Measurements from ENCODE around the gene B3GNT5.
A peak's percentile ranks its signal among the peaks of the same experiment; 100 is the strongest.

B3GNT5 gene

GRCh38 chr3:183317886-183318865 is 65.1 kb downstream of the B3GNT5 start:
- Histone ChIP-seq H3K9me3 (ENCODE audit: severe bottlenecking) (no peaks in the 10 kb centered on the region), H3K27me3 (ENCODE audit: insufficient read depth, poor library complexity, severe bottlenecking) (no peaks in the 10 kb centered on the region), H3K27ac (ENCODE audit: poor library complexity, severe bottlenecking) (peak overlapping the region; percentile 39), H3K36me3 (ENCODE audit: low read depth) (no peaks in the 10 kb centered on the region), H3K4me3 (ENCODE audit: severe bottlenecking) (no peak overlapping the region), H3K4me1 (ENCODE audit: insufficient read depth, poor library complexity, severe bottlenecking) (peaks cover 24% of the 10 kb centered on the region)
- TF ChIP-seq CTCF (IDR thresholded peaks at IDR 0.05; ENCODE audit: poor library complexity, severe bottlenecking), result no peak
- DNase-seq (ENCODE audit: low spot score) (no peak), ATAC-seq (ENCODE audit: low read depth) (peak; percentile 78)

GRCh38 chr3:183318877-183319276 is 65.8 kb downstream of the B3GNT5 start:
- no peak for ATAC-seq (ENCODE audit: low read depth)

GRCh38 chr3:183319371-183319770 is 66.3 kb downstream of the B3GNT5 start:
- ATAC-seq (ENCODE audit: low read depth) (no peak), DNase-seq (ENCODE audit: low spot score) (no peak)
- no peaks in the 10 kb centered on the region for H3K36me3 ChIP-seq (ENCODE audit: low read depth)
- H3K4me1 ChIP-seq (ENCODE audit: insufficient read depth, poor library complexity, severe bottlenecking), result peaks cover 30% of the 10 kb centered on the region
- peak overlapping the region; percentile 39 for H3K27ac ChIP-seq (ENCODE audit: poor library complexity, severe bottlenecking)
- no peaks in the 10 kb centered on the region for H3K27me3 ChIP-seq (ENCODE audit: insufficient read depth, poor library complexity, severe bottlenecking)
- no peaks in the 10 kb centered on the region for H3K9me3 ChIP-seq (ENCODE audit: severe bottlenecking)
- H3K4me3 ChIP-seq (ENCODE audit: severe bottlenecking), result no peak overlapping the region
- no peak for TF ChIP-seq CTCF (IDR thresholded peaks at IDR 0.05; ENCODE audit: poor library complexity, severe bottlenecking)

More at GRCh38 chr3:183318877-183319276, 65.8 kb downstream of the B3GNT5 start:
- Histone ChIP-seq H3K4me3 (ENCODE audit: severe bottlenecking) (no peak overlapping the region), H3K9me3 (ENCODE audit: severe bottlenecking) (no peaks in the 10 kb centered on the region), H3K4me1 (ENCODE audit: insufficient read depth, poor library complexity, severe bottlenecking) (peaks cover 25% of the 10 kb centered on the region), H3K36me3 (ENCODE audit: low read depth) (no peaks in the 10 kb centered on the region), H3K27ac (ENCODE audit: poor library complexity, severe bottlenecking) (peak overlapping the region; percentile 39), H3K27me3 (ENCODE audit: insufficient read depth, poor library complexity, severe bottlenecking) (no peaks in the 10 kb centered on the region)
- no peak for TF ChIP-seq CTCF (IDR thresholded peaks at IDR 0.05; ENCODE audit: poor library complexity, severe bottlenecking)
- DNase-seq (ENCODE audit: low spot score), result no peak
